Measurements from ENCODE around the gene ZCCHC17.

GRCh38 chr1:31348449-31348848 lies 51.6 kb downstream of the ZCCHC17 start:
- TF ChIP-seq POLR2A (IDR thresholded peaks at IDR 0.05), result no peak
- no peak for TF ChIP-seq CTCF (IDR thresholded peaks at IDR 0.05)
